WTC11 (cell line): Measurements from ENCODE around the gene ANO8. TPM values are rescaled to one million over a fixed set of nuclear protein-coding genes. Genes with fewer than 3 reads are reported as not detected.

ENCODE experiments used
- ATF6 ChIP-seq: sonication (generic); formaldehyde crosslinking; IDR thresholded peaks from 2 replicates; pipeline ENCODE4 v1.8.1; 2023; ENCODE audit warnings: mild to moderate bottlenecking, missing genetic modification reagents
- CTCF ChIP-seq: fragments of 200-600 bp; IDR thresholded peaks from 2 replicates; pipeline ENCODE4 v1.8.0; 2022; ENCODE audit warnings: antibody characterized with exemption
- GRHL2 ChIP-seq: fragments of 250-450 bp; sonication (Bioruptor Pico); IDR thresholded peaks from 2 replicates; pipeline ENCODE4 v1.8.0; 2022; ENCODE audit warnings: mild to moderate bottlenecking, moderate library complexity; ENCODE audit not compliant: insufficient replicate concordance, severe bottlenecking
- NFE2L1 ChIP-seq: sonication (generic); formaldehyde crosslinking; IDR thresholded peaks from 2 replicates; pipeline ENCODE4 v1.8.1; 2023; ENCODE audit warnings: missing genetic modification reagents
- ZNF425 ChIP-seq: fragments of 250-450 bp; sonication (Bioruptor Pico); conservative IDR thresholded peaks from 2 replicates; pipeline ENCODE4 v1.9.0; 2021; ENCODE audit warnings: mild to moderate bottlenecking
- ZNF532 ChIP-seq: fragments of 250-450 bp; sonication (Bioruptor Pico); IDR thresholded peaks from 2 replicates; pipeline ENCODE4 v1.9.0; 2021; ENCODE audit warnings: mild to moderate bottlenecking, borderline replicate concordance
- total RNA-seq: library from RNA; stranded (reverse); gene quantifications from 3 replicates; pipeline ENCODE4 v1.2.3, GENCODE V29; 2021
- TF ChIP-seq, protein P1 (sequence below): sonication (generic); formaldehyde crosslinking; IDR thresholded peaks from 2 replicates; pipeline ENCODE4 v1.8.0; 2023; ENCODE audit warnings: mild to moderate bottlenecking, missing genetic modification reagents
- TF ChIP-seq, protein P2 (sequence below): sonication (generic); formaldehyde crosslinking; IDR thresholded peaks from 2 replicates; pipeline ENCODE4 v1.8.0; 2022; ENCODE audit warnings: mild to moderate bottlenecking, missing genetic modification reagents

Gene ANO8
- total RNA-seq, 1 experiment from 2014 or later = 32.6 TPM

- no peak for TF ChIP-seq CTCF
- TF ChIP-seq NFE2L1 (CRISPR knock-in tag) = no peak
- TF ChIP-seq ZNF425 (CRISPR knock-in tag) = no peak
- TF ChIP-seq, protein P1, sequence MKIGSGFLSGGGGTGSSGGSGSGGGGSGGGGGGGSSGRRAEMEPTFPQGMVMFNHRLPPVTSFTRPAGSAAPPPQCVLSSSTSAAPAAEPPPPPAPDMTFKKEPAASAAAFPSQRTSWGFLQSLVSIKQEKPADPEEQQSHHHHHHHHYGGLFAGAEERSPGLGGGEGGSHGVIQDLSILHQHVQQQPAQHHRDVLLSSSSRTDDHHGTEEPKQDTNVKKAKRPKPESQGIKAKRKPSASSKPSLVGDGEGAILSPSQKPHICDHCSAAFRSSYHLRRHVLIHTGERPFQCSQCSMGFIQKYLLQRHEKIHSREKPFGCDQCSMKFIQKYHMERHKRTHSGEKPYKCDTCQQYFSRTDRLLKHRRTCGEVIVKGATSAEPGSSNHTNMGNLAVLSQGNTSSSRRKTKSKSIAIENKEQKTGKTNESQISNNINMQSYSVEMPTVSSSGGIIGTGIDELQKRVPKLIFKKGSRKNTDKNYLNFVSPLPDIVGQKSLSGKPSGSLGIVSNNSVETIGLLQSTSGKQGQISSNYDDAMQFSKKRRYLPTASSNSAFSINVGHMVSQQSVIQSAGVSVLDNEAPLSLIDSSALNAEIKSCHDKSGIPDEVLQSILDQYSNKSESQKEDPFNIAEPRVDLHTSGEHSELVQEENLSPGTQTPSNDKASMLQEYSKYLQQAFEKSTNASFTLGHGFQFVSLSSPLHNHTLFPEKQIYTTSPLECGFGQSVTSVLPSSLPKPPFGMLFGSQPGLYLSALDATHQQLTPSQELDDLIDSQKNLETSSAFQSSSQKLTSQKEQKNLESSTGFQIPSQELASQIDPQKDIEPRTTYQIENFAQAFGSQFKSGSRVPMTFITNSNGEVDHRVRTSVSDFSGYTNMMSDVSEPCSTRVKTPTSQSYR (CRISPR knock-in tag) = no peak
- TF ChIP-seq ZNF532 (CRISPR knock-in tag) = no peak
- TF ChIP-seq GRHL2 (CRISPR knock-in tag) = no peak
- TF ChIP-seq ATF6 (CRISPR knock-in tag) = no peak
- TF ChIP-seq, protein P2, sequence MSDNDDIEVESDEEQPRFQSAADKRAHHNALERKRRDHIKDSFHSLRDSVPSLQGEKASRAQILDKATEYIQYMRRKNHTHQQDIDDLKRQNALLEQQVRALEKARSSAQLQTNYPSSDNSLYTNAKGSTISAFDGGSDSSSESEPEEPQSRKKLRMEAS = no peak
These were observed 4.2 kb downstream of the ANO8 start (continued) for GRCh38 chr19:17330262-17331044.
